ENCODE data around the gene BFSP1. TPM values are rescaled to one million over a fixed set of nuclear protein-coding genes. Genes with fewer than 3 reads are reported as not detected.

BFSP1 gene
- polyA plus RNA-seq, 1 of the 3 experiments (the other 2 are of a cell fraction) = 7.1 TPM

DNA sequence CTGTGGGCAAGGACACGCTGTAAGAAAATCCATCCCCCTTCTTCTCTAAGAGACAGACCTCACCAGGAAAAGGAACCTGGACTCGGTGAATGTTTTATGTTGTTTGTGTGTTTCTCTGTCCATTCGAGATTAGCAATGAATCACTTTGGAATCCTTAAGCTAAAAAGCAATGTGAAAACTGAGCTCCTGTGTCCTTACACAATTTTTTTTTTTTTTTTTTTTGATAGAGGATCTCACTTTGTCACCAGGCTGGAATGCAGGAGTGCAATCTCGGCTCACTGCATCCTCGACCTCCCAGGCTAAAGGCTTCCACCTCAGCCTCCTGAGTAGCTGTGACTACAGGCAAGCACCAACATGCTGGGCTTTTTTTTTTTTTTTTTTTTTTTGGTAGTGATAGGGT is 32.1 kb downstream of the BFSP1 start:
- Histone ChIP-seq H3K9ac (no peak overlapping the region), H3K79me2 (ENCODE audit: insufficient read depth) (no peaks in the 10 kb centered on the region), H3K27ac (ENCODE audit: low read depth in 2 of 2, low read length in 1 of 2) (no peak overlapping the region), H3K4me3 (ENCODE audit: low read depth in 2 of 2, low read length in 1 of 2) (no peak overlapping the region), H3K4me2 (no peak overlapping the region), H3F3A (replicated peaks; ENCODE audit: insufficient read depth) (no peaks in the 10 kb centered on the region), H3K27me3 (ENCODE audit: insufficient read depth) (no peaks in the 10 kb centered on the region), H3K4me1 (ENCODE audit: control insufficient read depth in 1 of 2, insufficient read depth in 2 of 2, low read depth in 1 of 2, low read length in 1 of 2) (no peaks in the 10 kb centered on the region), H3K9me3 (no peaks in the 10 kb centered on the region), H3K36me3 (replicated peaks in 1 of 2; ENCODE audit: control insufficient read depth in 1 of 2, insufficient read depth in 2 of 2, low read length in 1 of 2) (no peaks in the 10 kb centered on the region), H2AFZ (ENCODE audit: low read depth) (no peak overlapping the region), H4K20me1 (ENCODE audit: insufficient read depth) (no peaks in the 10 kb centered on the region), H3K9me2 (no peaks in the 10 kb centered on the region)
- ChIA-PET CTCF (no interaction called here), POLR2A (no interaction called here)
- WGBS (ENCODE audit: low lambda C conversion rate) = 51% methylated on average over 5 of the region's 5 CpGs
- no peak for DNase-seq
- no peak for TF ChIP-seq FOSL2 (IDR thresholded peaks at IDR 0.05; ENCODE audit: borderline replicate concordance, low read depth)
- no peak for TF ChIP-seq SMC3 (IDR thresholded peaks at IDR 0.05; ENCODE audit: low read depth, low read length)
- no peak for TF ChIP-seq POLR2AphosphoS5 (IDR thresholded peaks at IDR 0.05; ENCODE audit: low read depth, low read length)

DNA sequence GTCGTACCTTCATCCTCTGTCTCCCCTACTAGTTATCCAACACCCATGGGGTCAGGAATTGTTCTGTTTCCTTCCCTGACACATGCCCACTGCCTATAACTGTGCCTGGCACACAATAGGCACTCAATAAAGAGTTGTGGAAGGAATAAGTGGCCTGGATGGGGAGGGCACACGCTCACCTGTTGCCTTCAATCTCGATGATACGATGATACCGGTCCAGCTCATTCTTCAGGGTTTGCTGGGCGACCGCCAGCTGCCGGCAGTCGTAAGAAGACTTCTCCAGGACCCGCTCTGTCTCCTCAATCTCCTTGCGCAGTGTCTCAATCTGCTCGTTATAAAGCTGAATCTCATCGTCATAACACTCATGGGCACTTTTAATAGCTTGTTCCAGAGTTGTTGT is 32.5 kb downstream of the BFSP1 start:
- no peak for DNase-seq
- Histone ChIP-seq H3K9me3 (no peaks in the 10 kb centered on the region), H3K4me2 (no peak overlapping the region), H3K79me2 (ENCODE audit: insufficient read depth) (no peaks in the 10 kb centered on the region), H3K27me3 (ENCODE audit: insufficient read depth) (no peaks in the 10 kb centered on the region), H3K27ac (ENCODE audit: low read depth in 2 of 2, low read length in 1 of 2) (no peak overlapping the region), H3K4me1 (ENCODE audit: control insufficient read depth in 1 of 2, insufficient read depth in 2 of 2, low read depth in 1 of 2, low read length in 1 of 2) (no peaks in the 10 kb centered on the region), H3K9ac (no peak overlapping the region), H3F3A (replicated peaks; ENCODE audit: insufficient read depth) (no peaks in the 10 kb centered on the region), H2AFZ (ENCODE audit: low read depth) (no peak overlapping the region), H4K20me1 (ENCODE audit: insufficient read depth) (no peaks in the 10 kb centered on the region), H3K9me2 (no peaks in the 10 kb centered on the region), H3K4me3 (ENCODE audit: low read depth in 2 of 2, low read length in 1 of 2) (no peak overlapping the region), H3K36me3 (replicated peaks in 1 of 2; ENCODE audit: control insufficient read depth in 1 of 2, insufficient read depth in 2 of 2, low read length in 1 of 2) (no peaks in the 10 kb centered on the region)
- TF ChIP-seq PBX3 (IDR thresholded peaks at IDR 0.05) = no peak
- no peak for TF ChIP-seq FOSL2 (IDR thresholded peaks at IDR 0.05; ENCODE audit: borderline replicate concordance, low read depth)
- no peak for TF ChIP-seq EZH2phosphoT487 (IDR thresholded peaks at IDR 0.05; ENCODE audit: borderline replicate concordance, low read depth)
- no peak for TF ChIP-seq RXRA (IDR thresholded peaks at IDR 0.05; ENCODE audit: borderline replicate concordance, low read depth)
- TF ChIP-seq, protein P1, sequence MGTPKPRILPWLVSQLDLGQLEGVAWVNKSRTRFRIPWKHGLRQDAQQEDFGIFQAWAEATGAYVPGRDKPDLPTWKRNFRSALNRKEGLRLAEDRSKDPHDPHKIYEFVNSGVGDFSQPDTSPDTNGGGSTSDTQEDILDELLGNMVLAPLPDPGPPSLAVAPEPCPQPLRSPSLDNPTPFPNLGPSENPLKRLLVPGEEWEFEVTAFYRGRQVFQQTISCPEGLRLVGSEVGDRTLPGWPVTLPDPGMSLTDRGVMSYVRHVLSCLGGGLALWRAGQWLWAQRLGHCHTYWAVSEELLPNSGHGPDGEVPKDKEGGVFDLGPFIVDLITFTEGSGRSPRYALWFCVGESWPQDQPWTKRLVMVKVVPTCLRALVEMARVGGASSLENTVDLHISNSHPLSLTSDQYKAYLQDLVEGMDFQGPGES (IDR thresholded peaks at IDR 0.05; ENCODE audit: low read depth, low read length) = no peak
- TF ChIP-seq EP300 (IDR thresholded peaks at IDR 0.05; ENCODE audit: borderline replicate concordance in 1 of 2, low read depth in 1 of 2, low read length in 1 of 2) = no peak
- no peak for TF ChIP-seq MXI1 (IDR thresholded peaks at IDR 0.05; ENCODE audit: low read depth, low read length)
- no peak for TF ChIP-seq RAD21 (IDR thresholded peaks at IDR 0.05; ENCODE audit: low read length)
- no peak for TF ChIP-seq SIN3A (IDR thresholded peaks at IDR 0.05; ENCODE audit: borderline replicate concordance, low read depth, low read length)
- TF ChIP-seq YY1 (IDR thresholded peaks at IDR 0.05; ENCODE audit: low read depth) = no peak
- TF ChIP-seq USF2 (IDR thresholded peaks at IDR 0.05; ENCODE audit: borderline replicate concordance, low read depth, low read length) = no peak
- TF ChIP-seq RCOR1 (IDR thresholded peaks at IDR 0.05; ENCODE audit: low read length) = no peak
- TF ChIP-seq REST (IDR thresholded peaks at IDR 0.05; ENCODE audit: low read depth, low read length) = no peak
- ChIA-PET CTCF (no interaction called here), POLR2A (no interaction called here)
- WGBS (ENCODE audit: low lambda C conversion rate) = 88% methylated on average over 13 of the region's 13 CpGs

Data from SK-N-SH (cell line).